Type B pancreatic cell (in vitro differentiated cells): ENCODE measurements around the gene GMPR. TPM values are rescaled to one million over a fixed set of nuclear protein-coding genes. Genes with fewer than 3 reads are reported as not detected.

ENCODE experiments used
- DNase-seq: peaks from one replicate; pipeline ENCODE4 v3.0.0; 2021; ENCODE audit warnings: mixed read lengths; ENCODE audit not compliant: unreplicated experiment; ENCODE audit errors: extremely low spot score
- H3K27ac Mint-ChIP-seq: 2 replicates; pipeline ENCODE4 v1.8.0; 2021; ENCODE audit warnings: mild to moderate bottlenecking, mixed read lengths
- H3K27me3 Mint-ChIP-seq: 2 replicates; pipeline ENCODE4 v1.8.0; 2021; ENCODE audit warnings: mixed read lengths
- H3K36me3 Mint-ChIP-seq: 2 replicates; pipeline ENCODE4 v1.8.0; 2021; ENCODE audit warnings: mixed read lengths
- H3K4me1 Mint-ChIP-seq: one replicate; pipeline ENCODE4 v1.8.0; 2021; ENCODE audit warnings: mixed read lengths; ENCODE audit not compliant: unreplicated experiment
- H3K4me3 Mint-ChIP-seq: 2 replicates; pipeline ENCODE4 v1.8.0; 2021; ENCODE audit warnings: mild to moderate bottlenecking, mixed read lengths
- H3K9me3 Mint-ChIP-seq: 2 replicates; pipeline ENCODE4 v1.8.0; 2021; ENCODE audit warnings: mixed read lengths
- CTCF ChIP-seq: fragments of 200-600 bp; sonication (generic); conservative IDR thresholded peaks from 2 replicates; pipeline ENCODE4 v1.5.0; 2021; ENCODE audit warnings: antibody characterized with exemption, mild to moderate bottlenecking
- total RNA-seq: library from RNA; stranded (reverse); gene quantifications from 2 replicates; pipeline ENCODE4 v1.2.1, GENCODE V29; 2021; ENCODE audit warnings: low replicate concordance

GMPR gene
- total RNA-seq, 1 donor from 2014 or later = 3.8 TPM

DNA sequence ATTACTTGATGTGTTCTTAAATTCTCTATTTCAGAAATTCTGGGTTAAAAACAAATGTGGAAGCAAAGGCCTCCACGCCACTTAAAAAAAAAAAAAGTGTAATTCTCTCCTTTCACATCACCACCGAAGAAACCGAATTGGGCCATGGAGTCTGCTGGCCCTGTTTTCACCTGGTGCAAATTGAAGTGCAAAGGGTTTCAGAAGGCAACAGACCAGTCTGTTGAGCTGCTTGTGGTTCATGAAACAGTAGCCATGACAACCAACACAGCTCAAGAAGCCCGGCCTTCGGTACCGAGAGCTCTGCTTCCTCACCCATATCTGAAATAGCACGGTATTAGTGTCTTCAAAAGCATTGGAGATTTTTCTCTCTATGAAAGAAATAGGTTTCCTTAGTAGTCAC lies 63.1 kb downstream of the GMPR start:
- Mint-ChIP-seq H3K9me3 (no peaks in the 10 kb centered on the region), H3K27me3 (no peaks in the 10 kb centered on the region), H3K27ac (no peak overlapping the region), H3K4me3 (no peak overlapping the region), H3K36me3 (peaks cover 14% of the 10 kb centered on the region), H3K4me1 (peaks cover 12% of the 10 kb centered on the region)
- TF ChIP-seq CTCF = no peak
- DNase-seq = no peak

GRCh38 chr6:16302721-16303552 lies 64.5 kb downstream of the GMPR start:
- Mint-ChIP-seq H3K36me3 (peaks cover 20% of the 10 kb centered on the region), H3K4me1 (peaks cover 12% of the 10 kb centered on the region)
- no peak for DNase-seq

GRCh38 chr6:16305246-16305725 lies 66.9 kb downstream of the GMPR start:
- Mint-ChIP-seq H3K4me1 (peaks cover 12% of the 10 kb centered on the region), H3K27me3 (no peaks in the 10 kb centered on the region), H3K9me3 (no peaks in the 10 kb centered on the region), H3K27ac (no peak overlapping the region), H3K4me3 (no peak overlapping the region), H3K36me3 (peaks cover 23% of the 10 kb centered on the region)
- DNase-seq = no peak
- TF ChIP-seq CTCF = no peak

More at GRCh38 chr6:16302721-16303552, 64.5 kb downstream of the GMPR start:
- H3K27me3 Mint-ChIP-seq = no peaks in the 10 kb centered on the region
- TF ChIP-seq CTCF = no peak
- no peak overlapping the region for H3K4me3 Mint-ChIP-seq
- H3K27ac Mint-ChIP-seq = no peak overlapping the region
- H3K9me3 Mint-ChIP-seq = no peaks in the 10 kb centered on the region

DNA sequence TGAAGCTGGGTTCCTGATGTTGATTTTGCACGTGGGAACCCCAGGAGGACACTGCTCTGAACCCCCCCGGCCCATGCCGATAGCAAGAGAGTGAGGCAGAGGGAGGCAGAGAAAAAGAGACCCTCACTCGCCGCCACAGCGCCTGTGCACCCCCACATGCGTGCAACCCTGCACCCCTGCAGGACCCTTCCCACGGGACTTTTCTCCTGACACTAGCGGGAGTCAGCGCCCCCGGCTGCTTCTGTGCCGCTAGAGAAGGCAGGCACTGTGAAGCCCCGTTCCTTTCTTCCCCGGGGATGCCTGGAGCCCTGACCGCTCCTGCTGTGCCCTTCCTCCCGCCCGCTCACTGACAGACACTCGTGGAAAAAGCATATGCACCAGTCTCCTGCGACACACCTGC lies 67.4 kb downstream of the GMPR start:
- no peaks in the 10 kb centered on the region for H3K9me3 Mint-ChIP-seq
- no peaks in the 10 kb centered on the region for H3K27me3 Mint-ChIP-seq
- H3K36me3 Mint-ChIP-seq = peaks cover 23% of the 10 kb centered on the region
- H3K27ac Mint-ChIP-seq = no peak overlapping the region
- no peak overlapping the region for H3K4me3 Mint-ChIP-seq
- H3K4me1 Mint-ChIP-seq = peaks cover 12% of the 10 kb centered on the region
- no peak for TF ChIP-seq CTCF
- DNase-seq = no peak

- Mint-ChIP-seq H3K4me3 (no peak overlapping the region), H3K36me3 (peaks cover 25% of the 10 kb centered on the region), H3K4me1 (peaks cover 12% of the 10 kb centered on the region), H3K27me3 (no peaks in the 10 kb centered on the region), H3K9me3 (no peaks in the 10 kb centered on the region), H3K27ac (no peak overlapping the region)
- DNase-seq = no peak
- no peak for TF ChIP-seq CTCF
Observed at GRCh38 chr6:16306334-16306733, 67.9 kb downstream of the GMPR start.
